K562 (cell line): ENCODE measurements around the gene SEC24C. TPM values are rescaled to one million over a fixed set of nuclear protein-coding genes. Genes with fewer than 3 reads are reported as not detected.

Source experiments
- ATAC-seq: fragments of 200-7000 bp; cut with Tn5 transposase; 3 replicates; pipeline ENCODE4 v1.9.1; 2020; ENCODE audit warnings: moderate library complexity
- BruUV-seq: library from RNA; stranded (reverse); fragments of 400-500 nt; replicated peaks from 2 replicates; lab custom pipeline; 2021; lab: Mats Ljungman, UMichigan
- CTCF ChIA-PET: fragments of 300-600 bp; formaldehyde crosslinking; extraction: SDS; loops from one replicate; lab custom pipeline; 2021; ENCODE audit warnings: low intra/inter-chr PET ratio; lab: Yijun Ruan, JAX
- POLR2A ChIA-PET: fragments of 300-600, 350-650 bp; sonication (Branson Sonifier 250); formaldehyde crosslinking; extraction: SDS; loops from one replicate; lab custom pipeline; 2021; ENCODE audit warnings: antibody characterized with exemption, inconsistent platforms; lab: Yijun Ruan, JAX
- DNase-seq, 4 experiments: peaks; one replicate each; pipeline versions ENCODE4 v3.0.0 to v3.0.0-alpha.2; 2011 to 2018; ENCODE audit warnings: low spot score in 3 of 4, mixed read lengths in 3 of 4; ENCODE audit errors: extremely low read depth in 1 of 4
- FAIRE-seq: peaks from 2 replicates; lab custom pipeline; 2011; peaks lifted over from hg19 to GRCh38; lab: Jason Lieb, UNC
- H2AFZ ChIP-seq: 2 replicates; pipeline ENCODE4 v1.6.0; 2011; ENCODE audit warnings: low read depth, low read length, control low read depth, inconsistent platforms
- H3K27ac ChIP-seq: fragments of 200-600 bp; 3 replicates; pipeline ENCODE4 v1.8.0; 2011; ENCODE audit warnings: low read depth, mild to moderate bottlenecking, control low read depth, inconsistent platforms, low read length, moderate library complexity, mixed read lengths; ENCODE audit errors: extremely low read depth
- H3K27me3 ChIP-seq, 2 experiments: fragments of 300-600 bp in 1 of 2; 2 replicates in 1 of 2; 3 replicates in 1 of 2; pipeline versions ENCODE4 v1.6.0 to v1.8.0; 2011; ENCODE audit warnings: inconsistent platforms in 2 of 2, low read length in 2 of 2, mild to moderate bottlenecking in 1 of 2, mixed read lengths in 1 of 2, moderate library complexity in 1 of 2; ENCODE audit not compliant: control insufficient read depth in 2 of 2, insufficient read depth in 2 of 2
- H3K36me3 ChIP-seq: fragments of 300-600 bp; 3 replicates; pipeline ENCODE4 v1.8.0; 2011; ENCODE audit warnings: mild to moderate bottlenecking, low read length, inconsistent platforms; ENCODE audit not compliant: control insufficient read depth, insufficient read depth
- H3K4me1 ChIP-seq, 2 experiments: fragments of 200-600 bp in 1 of 2; replicated peaks in 1 of 2; 2 replicates in 1 of 2; 3 replicates in 1 of 2; pipeline versions ENCODE4 v1.5.1 to v1.8.0; 2011; ENCODE audit warnings: inconsistent platforms in 2 of 2, low read length in 2 of 2, mild to moderate bottlenecking in 1 of 2, mixed read lengths in 1 of 2, moderate library complexity in 1 of 2; ENCODE audit not compliant: control insufficient read depth in 2 of 2, insufficient read depth in 2 of 2
- H3K4me2 ChIP-seq: 2 replicates; pipeline ENCODE4 v1.6.1; 2011; ENCODE audit warnings: low read length, control low read depth, inconsistent platforms, mixed read lengths; ENCODE audit not compliant: insufficient read depth
- H3K4me3 ChIP-seq: fragments of 200-600 bp; sonication (generic), shearing (Covaris generic); 2 replicates; pipeline ENCODE4 v1.5.1; 2016; ENCODE audit warnings: control low read depth, inconsistent platforms
- H3K79me2 ChIP-seq: fragments of 200-600 bp; 3 replicates; pipeline ENCODE4 v1.8.0; 2011; ENCODE audit warnings: low read length, inconsistent platforms; ENCODE audit not compliant: control insufficient read depth, insufficient read depth
- H3K9ac ChIP-seq, 2 experiments: 2 replicates each; pipeline versions ENCODE4 v1.6.0 to v1.6.1; 2011; ENCODE audit warnings: low read depth in 2 of 2, low read length in 2 of 2, control low read depth in 1 of 2, inconsistent platforms in 1 of 2, mild to moderate bottlenecking in 1 of 2, mixed read lengths in 1 of 2; ENCODE audit not compliant: insufficient read depth in 1 of 2
- H3K9me1 ChIP-seq: one replicate; pipeline ENCODE4 v1.6.0; 2011; ENCODE audit warnings: inconsistent platforms, mild to moderate bottlenecking, low read length, moderate library complexity; ENCODE audit not compliant: control insufficient read depth, insufficient read depth
- H3K9me3 ChIP-seq: replicated peaks from 2 replicates; pipeline ENCODE4 v1.5.1; 2011; ENCODE audit warnings: low read depth, low read length, inconsistent platforms; ENCODE audit not compliant: control insufficient read depth, insufficient read depth
- H4K20me1 ChIP-seq: replicated peaks from 2 replicates; pipeline ENCODE4 v1.6.1; 2011; ENCODE audit warnings: low read length, inconsistent platforms, mixed read lengths; ENCODE audit not compliant: control insufficient read depth, insufficient read depth
- MAFG ChIP-seq: fragments of 450-650 bp; conservative IDR thresholded peaks from 2 replicates; pipeline ENCODE4 v1.6.1; 2016; ENCODE audit warnings: missing genetic modification characterization, missing compliant biosample characterization
- MXI1 ChIP-seq: IDR thresholded peaks from 2 replicates; pipeline ENCODE4 v1.6.1; 2011; ENCODE audit warnings: low read depth, mild to moderate bottlenecking, improper control_type of control experiment, low read length
- NFE2L1 ChIP-seq: fragments of 450-650 bp; IDR thresholded peaks from 2 replicates; pipeline ENCODE4 v1.6.1; 2016; ENCODE audit warnings: missing genetic modification characterization, low read depth, mild to moderate bottlenecking, missing compliant biosample characterization, moderate library complexity, borderline replicate concordance
- NUFIP1 ChIP-seq: fragments of 450-650 bp; IDR thresholded peaks from 2 replicates; pipeline ENCODE4 v1.6.1; 2018; ENCODE audit not compliant: partially characterized antibody
- RAD21 ChIP-seq, 2 experiments: fragments of 250-450 bp in 1 of 2; fragments of 450-650 bp in 1 of 2; sonication (Bioruptor Pico) in 1 of 2; formaldehyde crosslinking in 1 of 2; IDR thresholded peaks in 1 of 2; conservative IDR thresholded peaks in 1 of 2; 2 replicates each; pipeline versions ENCODE4 v1.4.0 to v1.8.0; 2020 to 2022; ENCODE audit warnings: mild to moderate bottlenecking in 2 of 2, moderate library complexity in 1 of 2
- SMARCA5 ChIP-seq: fragments of 450-650 bp; IDR thresholded peaks from 2 replicates; pipeline ENCODE4 v1.6.1; 2016
- STAT5A ChIP-seq: IDR thresholded peaks from 2 replicates; pipeline ENCODE4 v1.6.1; 2012; ENCODE audit warnings: low read length, inconsistent platforms, borderline replicate concordance
- WGBS: fragments of 100-300 bp; shearing (Covaris generic); methylation state at CpG from one replicate; pipeline ENCODE4 v1.1.6; 2016; ENCODE audit warnings: low coverage, mixed read lengths; ENCODE audit not compliant: insufficient coverage; ENCODE audit errors: missing lambda C conversion rate; 5-methylcytosine and 5-hydroxymethylcytosine counted together
- in situ Hi-C: fragments of 300-500 bp; cut with MboI; formaldehyde crosslinking; loops from 4 replicates; pipeline ENCODE4 v1.15.0; 2018; ENCODE audit warnings: inconsistent platforms, mixed read lengths
- intact Hi-C: fragments of 100-400 bp; cut with micrococcal nuclease; formaldehyde crosslinking; loops from 2 replicates; pipeline ENCODE4 v1.14.2; 2022
- polyA plus RNA-seq, 8 experiments: library from polyadenylated mRNA; depleted of rRNA in 4 of 8; stranded (reverse) in 5 of 8; unstranded in 3 of 8; fragments of >200 nt; fragmentation: Nextera tagmentation in 2 of 8; fragmentation: Illumina TruSeq in 1 of 8; extraction: Ambion mirVana in 2 of 8; extraction: Trizol in 1 of 8; gene quantifications; 2 replicates each; pipeline versions ENCODE4 v1.2.1 to v1.2.3, GENCODE V29; 2011 to 2014; ENCODE audit warnings: inconsistent platforms in 1 of 8, missing spikeins in 1 of 8
- total RNA-seq, 7 experiments: library from RNA; depleted of rRNA in 6 of 7; stranded (reverse); fragments of >200 nt in 6 of 7; fragmentation: Illumina TruSeq in 2 of 7; extraction: Trizol in 2 of 7; gene quantifications; 2 replicates each; pipeline versions ENCODE4 v1.2.1 to v1.2.3, GENCODE V29; 2011 to 2021; ENCODE audit warnings: low replicate concordance in 1 of 7
- TF ChIP-seq, protein P1 (sequence below): fragments of 450-650 bp; IDR thresholded peaks from 2 replicates; pipeline ENCODE4 v1.6.1; 2017; ENCODE audit warnings: antibody characterized with exemption

The SEC24C gene
- total and polyA plus RNA-seq, 9 of the 15 experiments (the other 6 are each of a cell fraction or from before 2014, with no cell fraction given): 19.0 to 115 (median 70.5) TPM

DNA sequence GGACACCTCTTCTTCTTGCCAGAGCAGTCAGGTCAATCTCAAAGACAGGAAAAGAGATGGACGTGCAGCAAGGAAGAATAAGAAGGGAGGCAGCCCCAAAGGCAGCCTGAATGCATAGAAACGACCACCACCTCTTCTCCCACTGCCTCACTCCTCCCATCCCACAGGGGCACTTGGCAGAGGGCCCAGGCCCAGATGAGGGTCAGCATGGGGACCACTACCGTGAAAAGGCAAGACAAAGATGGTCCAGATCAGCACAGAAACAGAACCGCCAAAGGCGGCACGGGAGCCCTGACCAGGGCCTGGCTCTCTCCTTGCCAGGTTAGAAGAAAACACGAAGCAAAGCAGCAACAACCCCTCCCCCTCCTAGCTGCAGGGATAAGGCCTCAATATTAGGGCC lies 69.2 kb downstream of the SEC24C start:
- POLR2A ChIA-PET: interaction anchor here (2.7 kb wide), 1 partner anchor 9 kb away, joined by 8 read pairs; no protein-coding TSS in a partner anchor
- CTCF ChIA-PET: no interaction called here
- intact Hi-C loops (no loop called here), in situ Hi-C loops (no loop called here)
- WGBS: 71% methylated on average over 7 of the region's 7 CpGs
- no peak overlapping the region for H3K4me2 ChIP-seq
- no peak overlapping the region for H3K9ac ChIP-seq
- DNase-seq (no peak), FAIRE-seq (no peak), ATAC-seq (no peak)
- peaks cover 13% of the 10 kb centered on the region for H3K79me2 ChIP-seq
- no peaks in the 10 kb centered on the region for H3K9me3 ChIP-seq
- no peaks in the 10 kb centered on the region for H3K9me1 ChIP-seq
- no peak overlapping the region for H3K27ac ChIP-seq
- H3K4me3 ChIP-seq: no peak overlapping the region
- H2AFZ ChIP-seq: no peak overlapping the region
- TF ChIP-seq RAD21 (CRISPR knock-in tag; conservative IDR thresholded peaks at IDR 0.05 in 1 of 2, IDR thresholded peaks at IDR 0.05 in 1 of 2): no peak
- TF ChIP-seq MXI1: no peak
- no peak for TF ChIP-seq STAT5A
- TF ChIP-seq NFE2L1 (tag): no peak
- no peak for TF ChIP-seq NUFIP1
- TF ChIP-seq, protein P1, sequence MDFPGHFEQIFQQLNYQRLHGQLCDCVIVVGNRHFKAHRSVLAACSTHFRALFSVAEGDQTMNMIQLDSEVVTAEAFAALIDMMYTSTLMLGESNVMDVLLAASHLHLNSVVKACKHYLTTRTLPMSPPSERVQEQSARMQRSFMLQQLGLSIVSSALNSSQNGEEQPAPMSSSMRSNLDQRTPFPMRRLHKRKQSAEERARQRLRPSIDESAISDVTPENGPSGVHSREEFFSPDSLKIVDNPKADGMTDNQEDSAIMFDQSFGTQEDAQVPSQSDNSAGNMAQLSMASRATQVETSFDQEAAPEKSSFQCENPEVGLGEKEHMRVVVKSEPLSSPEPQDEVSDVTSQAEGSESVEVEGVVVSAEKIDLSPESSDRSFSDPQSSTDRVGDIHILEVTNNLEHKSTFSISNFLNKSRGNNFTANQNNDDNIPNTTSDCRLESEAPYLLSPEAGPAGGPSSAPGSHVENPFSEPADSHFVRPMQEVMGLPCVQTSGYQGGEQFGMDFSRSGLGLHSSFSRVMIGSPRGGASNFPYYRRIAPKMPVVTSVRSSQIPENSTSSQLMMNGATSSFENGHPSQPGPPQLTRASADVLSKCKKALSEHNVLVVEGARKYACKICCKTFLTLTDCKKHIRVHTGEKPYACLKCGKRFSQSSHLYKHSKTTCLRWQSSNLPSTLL: no peak
- TF ChIP-seq SMARCA5: no peak
- TF ChIP-seq MAFG (tag): no peak
- no peaks in the 10 kb centered on the region for H3K27me3 ChIP-seq
- peaks cover 36% of the 10 kb centered on the region; the same call in 1 of the 3 replicates for H3K36me3 ChIP-seq
- no TSS peak for BruUV-seq
- no peaks in the 10 kb centered on the region for H4K20me1 ChIP-seq
- peaks cover 53 to 56% of the 10 kb centered on the region in 2 experiments for H3K4me1 ChIP-seq
